Naive B cell (primary cell): ENCODE measurements around the gene WNT3A. TPM values are rescaled to one million over a fixed set of nuclear protein-coding genes. Genes with fewer than 3 reads are reported as not detected.

Experiments
- ATAC-seq, 2 donors: fragments of 150-1000 bp; cut with Tn5 transposase; 2 replicates each; pipeline ENCODE4 v1.10.0; 2021; ENCODE audit warnings: low read depth in 2 of 2, mild to moderate bottlenecking in 2 of 2, moderate library complexity in 2 of 2
- DNase-seq: peaks from one replicate; pipeline ENCODE4 v3.0.0; 2022
- H3K27ac Mint-ChIP-seq, 6 donors: one replicate each; pipeline ENCODE4 v1.8.0; 2020 to 2022; ENCODE audit warnings: mild to moderate bottlenecking in 6 of 6, mixed read lengths in 6 of 6, moderate library complexity in 5 of 6, inconsistent platforms in 2 of 6
- H3K27me3 Mint-ChIP-seq, 3 donors: one replicate each; pipeline ENCODE4 v1.8.0; 2021 to 2022; ENCODE audit warnings: mixed read lengths in 3 of 3, mild to moderate bottlenecking in 1 of 3
- H3K36me3 Mint-ChIP-seq, 2 donors: one replicate each; pipeline ENCODE4 v1.8.0; 2020 to 2022; ENCODE audit warnings: mixed read lengths in 2 of 2, inconsistent platforms in 1 of 2, mild to moderate bottlenecking in 1 of 2
- H3K4me1 Mint-ChIP-seq, 3 donors: one replicate each; pipeline ENCODE4 v1.8.0; 2020 to 2022; ENCODE audit warnings: mixed read lengths in 3 of 3, inconsistent platforms in 1 of 3, mild to moderate bottlenecking in 1 of 3, moderate library complexity in 1 of 3
- H3K4me3 Mint-ChIP-seq, 8 donors: one replicate each; pipeline ENCODE4 v1.8.0; 2020 to 2022; ENCODE audit warnings: mild to moderate bottlenecking in 8 of 8, mixed read lengths in 8 of 8, moderate library complexity in 8 of 8, inconsistent platforms in 2 of 8
- H3K9me3 Mint-ChIP-seq, 7 donors: one replicate each; pipeline ENCODE4 v1.8.0; 2020 to 2022; ENCODE audit warnings: mixed read lengths in 7 of 7, mild to moderate bottlenecking in 5 of 7, inconsistent platforms in 2 of 7, moderate library complexity in 1 of 7
- polyA plus RNA-seq, 6 donors: library from polyadenylated mRNA; unstranded; fragments of 300-500 nt; fragmentation: Illumina TruSeq; gene quantifications; one replicate each; pipeline ENCODE4 v1.2.3, GENCODE V29; 2021; ENCODE audit warnings: low read depth in 6 of 6

The WNT3A gene
- polyA plus RNA-seq, 6 donors from 2014 or later = not detected

GRCh38 chr1:228046421-228047182, 39.8 kb downstream of the WNT3A start:
- ATAC-seq (no peak), DNase-seq (no peak)
- peaks cover 11 to 33% (median 13%) of the 10 kb centered on the region in 3 donors for H3K27me3 Mint-ChIP-seq
- peaks cover 0 to 7% (median 0%) of the 10 kb centered on the region in 3 donors for H3K4me1 Mint-ChIP-seq
- peak overlapping the region in 1 of 6 donors; percentile 1 for H3K27ac Mint-ChIP-seq
- no peaks in the 10 kb centered on the region for H3K36me3 Mint-ChIP-seq
- peaks cover 0 to 8% (median 0%) of the 10 kb centered on the region in 7 donors for H3K9me3 Mint-ChIP-seq
- H3K4me3 Mint-ChIP-seq = peak overlapping the region in 1 of 8 donors; percentile 11

GRCh38 chr1:228047183-228047466, 40.3 kb downstream of the WNT3A start:
- Mint-ChIP-seq H3K36me3 (no peaks in the 10 kb centered on the region), H3K27me3 (peaks cover 16 to 39% (median 18%) of the 10 kb centered on the region in 3 donors), H3K9me3 (peaks cover 0 to 8% (median 0%) of the 10 kb centered on the region in 7 donors), H3K4me3 (no peak overlapping the region), H3K27ac (no peak overlapping the region), H3K4me1 (peaks cover 0 to 7% (median 0%) of the 10 kb centered on the region in 3 donors)
- DNase-seq (no peak), ATAC-seq (no peak)

- peaks cover 26 to 49% (median 28%) of the 10 kb centered on the region in 3 donors for H3K27me3 Mint-ChIP-seq
- peaks cover 0 to 8% (median 0%) of the 10 kb centered on the region in 7 donors for H3K9me3 Mint-ChIP-seq
- H3K27ac Mint-ChIP-seq = no peak overlapping the region
- no peak overlapping the region for H3K4me3 Mint-ChIP-seq
- DNase-seq = no peak
- no peak for ATAC-seq
- peaks cover 0 to 7% (median 0%) of the 10 kb centered on the region in 3 donors for H3K4me1 Mint-ChIP-seq
- no peaks in the 10 kb centered on the region for H3K36me3 Mint-ChIP-seq
Observed at GRCh38 chr1:228048120-228048519, 41.3 kb downstream of the WNT3A start.

- no peak overlapping the region for H3K27ac Mint-ChIP-seq
- H3K9me3 Mint-ChIP-seq = peaks cover 0 to 13% (median 5%) of the 10 kb centered on the region in 7 donors
- H3K4me1 Mint-ChIP-seq = peaks cover 0 to 7% (median 0%) of the 10 kb centered on the region in 3 donors
- no peaks in the 10 kb centered on the region for H3K36me3 Mint-ChIP-seq
- ATAC-seq = no peak
- H3K27me3 Mint-ChIP-seq = peaks cover 31 to 55% (median 33%) of the 10 kb centered on the region in 3 donors
- DNase-seq = no peak
- no peak overlapping the region for H3K4me3 Mint-ChIP-seq
Observed at GRCh38 chr1:228048659-228049298, 42.0 kb downstream of the WNT3A start.

- H3K36me3 Mint-ChIP-seq = no peaks in the 10 kb centered on the region
- H3K27ac Mint-ChIP-seq = peak overlapping the region in 1 of 6 donors; percentile 16
- ATAC-seq (no peak), DNase-seq (no peak)
- no peak overlapping the region for H3K4me3 Mint-ChIP-seq
- H3K9me3 Mint-ChIP-seq = peaks cover 0 to 20% (median 10%) of the 10 kb centered on the region in 7 donors
- peaks cover 37 to 56% (median 46%) of the 10 kb centered on the region in 3 donors for H3K27me3 Mint-ChIP-seq
- peaks cover 0 to 7% (median 0%) of the 10 kb centered on the region in 3 donors for H3K4me1 Mint-ChIP-seq
Observed at GRCh38 chr1:228050571-228051231, 43.9 kb downstream of the WNT3A start.

- Mint-ChIP-seq H3K27me3 (peaks cover 38 to 78% (median 57%) of the 10 kb centered on the region in 3 donors), H3K4me1 (peaks cover 5 to 16% (median 11%) of the 10 kb centered on the region in 3 donors), H3K9me3 (peaks cover 0 to 20% (median 10%) of the 10 kb centered on the region in 7 donors), H3K36me3 (peaks cover 0 to 8% of the 10 kb centered on the region in 2 donors), H3K27ac (peak overlapping the region in 4 of 6 donors; percentile 3 to 72 (median 48)), H3K4me3 (peak overlapping the region in 5 of 8 donors; percentile 6 to 73 (median 69))
- DNase-seq (no peak), ATAC-seq (no peak)
Observed at GRCh38 chr1:228058172-228058948, 51.6 kb downstream of the WNT3A start.

- H3K4me1 Mint-ChIP-seq = peaks cover 5 to 16% (median 11%) of the 10 kb centered on the region in 3 donors
- peaks cover 35 to 79% (median 52%) of the 10 kb centered on the region in 3 donors for H3K27me3 Mint-ChIP-seq
- peak overlapping the region in 5 of 6 donors; percentile 60 to 87 (median 66) for H3K27ac Mint-ChIP-seq
- peaks cover 0 to 8% of the 10 kb centered on the region in 2 donors for H3K36me3 Mint-ChIP-seq
- DNase-seq (peak; percentile 70), ATAC-seq (peak; percentile 83 to 84)
- peak overlapping the region in 7 of 8 donors; percentile 34 to 83 (median 69) for H3K4me3 Mint-ChIP-seq
- H3K9me3 Mint-ChIP-seq = peaks cover 0 to 12% (median 4%) of the 10 kb centered on the region in 7 donors
Observed at GRCh38 chr1:228058949-228059633, 52.3 kb downstream of the WNT3A start.

GRCh38 chr1:228059634-228060457, 53.0 kb downstream of the WNT3A start:
- Mint-ChIP-seq H3K27me3 (peaks cover 35 to 78% (median 52%) of the 10 kb centered on the region in 3 donors), H3K9me3 (peaks cover 0 to 5% (median 0%) of the 10 kb centered on the region in 7 donors), H3K27ac (peak overlapping the region in 5 of 6 donors; percentile 60 to 87 (median 62)), H3K36me3 (peaks cover 0 to 8% of the 10 kb centered on the region in 2 donors), H3K4me1 (peaks cover 5 to 16% (median 11%) of the 10 kb centered on the region in 3 donors), H3K4me3 (peak overlapping the region; percentile 34 to 83 (median 71))
- DNase-seq (no peak), ATAC-seq (peak; percentile 7 to 23)

GRCh38 chr1:228060458-228061190, 53.8 kb downstream of the WNT3A start:
- peaks cover 0 to 5% (median 0%) of the 10 kb centered on the region in 7 donors for H3K9me3 Mint-ChIP-seq
- H3K27me3 Mint-ChIP-seq = peaks cover 31 to 80% (median 60%) of the 10 kb centered on the region in 3 donors
- H3K4me3 Mint-ChIP-seq = peak overlapping the region; percentile 6 to 83 (median 56)
- H3K27ac Mint-ChIP-seq = peak overlapping the region in 5 of 6 donors; percentile 27 to 82 (median 60)
- ATAC-seq (no peak), DNase-seq (no peak)
- peaks cover 5 to 16% (median 11%) of the 10 kb centered on the region in 3 donors for H3K4me1 Mint-ChIP-seq
- peaks cover 0 to 8% of the 10 kb centered on the region in 2 donors for H3K36me3 Mint-ChIP-seq

GRCh38 chr1:228061411-228062084, 54.8 kb downstream of the WNT3A start:
- Mint-ChIP-seq H3K9me3 (peaks cover 0 to 5% (median 0%) of the 10 kb centered on the region in 7 donors), H3K4me3 (peak overlapping the region in 2 of 8 donors; percentile 6 to 69), H3K4me1 (peaks cover 5 to 16% (median 11%) of the 10 kb centered on the region in 3 donors), H3K27ac (peak overlapping the region in 2 of 6 donors; percentile 81 to 82), H3K27me3 (peaks cover 21 to 80% (median 63%) of the 10 kb centered on the region in 3 donors), H3K36me3 (peaks cover 0 to 8% of the 10 kb centered on the region in 2 donors)
- ATAC-seq = no peak
- no peak for DNase-seq
